ENCODE data around the gene EVI5. TPM values are rescaled to one million over a fixed set of nuclear protein-coding genes. Genes with fewer than 3 reads are reported as not detected.

EVI5 gene
- total RNA-seq, 4 donors from 2014 or later: 37.7 to 59.7 (median 41.7) TPM

- no peak for DNase-seq
- H3K9me3 ChIP-seq: no peaks in the 10 kb centered on the region
- H3K27me3 ChIP-seq: peaks cover 14% of the 10 kb centered on the region
- no peak overlapping the region for H3K4me3 ChIP-seq (replicated peaks in 1 of 3)
- TF ChIP-seq CTCF (IDR thresholded peaks at IDR 0.05) (no peak), POLR2A (IDR thresholded peaks at IDR 0.05) (no peak)
- intact Hi-C loops (cut with DNase I): no loop called here
- WGBS, 2 donors: 78 to 87% methylated on average over 3 of the region's 3 CpGs
- no peak overlapping the region for H3K27ac ChIP-seq
- H3K4me1 ChIP-seq: peaks cover 17 to 31% of the 10 kb centered on the region in 2 donors
- H3K36me3 ChIP-seq: no peaks in the 10 kb centered on the region
These were observed 296.1 kb downstream of the EVI5 start for GRCh38 chr1:92488832-92489231.

GRCh38 chr1:92488416-92488815 lies 296.5 kb downstream of the EVI5 start:
- Histone ChIP-seq H3K4me3 (replicated peaks in 1 of 3) (no peak overlapping the region), H3K27me3 (peaks cover 19% of the 10 kb centered on the region), H3K36me3 (no peaks in the 10 kb centered on the region), H3K27ac (no peak overlapping the region), H3K9me3 (no peaks in the 10 kb centered on the region), H3K4me1 (peaks cover 21 to 35% of the 10 kb centered on the region in 2 donors)
- TF ChIP-seq CTCF (IDR thresholded peaks at IDR 0.05) (no peak), POLR2A (IDR thresholded peaks at IDR 0.05) (no peak)
- no peak for DNase-seq
- 60 to 67% methylated on average over 3 of the region's 3 CpGs for WGBS, 2 donors
- intact Hi-C loops (cut with DNase I): no loop called here

GRCh38 chr1:92487078-92487605 lies 297.8 kb downstream of the EVI5 start:
- DNase-seq: no peak
- intact Hi-C loops (cut with DNase I): no loop called here
- no peak for TF ChIP-seq POLR2A (IDR thresholded peaks at IDR 0.05)
- no peak for TF ChIP-seq CTCF (IDR thresholded peaks at IDR 0.05)
- peak overlapping the region in 1 of 3 donors; percentile 33 for H3K4me3 ChIP-seq (replicated peaks in 1 of 3)
- peaks cover 34 to 48% of the 10 kb centered on the region in 2 donors for H3K4me1 ChIP-seq
- peaks cover 25% of the 10 kb centered on the region for H3K27me3 ChIP-seq
- H3K36me3 ChIP-seq: no peaks in the 10 kb centered on the region
- no peaks in the 10 kb centered on the region for H3K9me3 ChIP-seq
- no peak overlapping the region for H3K27ac ChIP-seq
- 66 to 70% methylated on average over 7 of the region's 7 CpGs for WGBS, 2 donors

GRCh38 chr1:92486251-92487077 lies 298.4 kb downstream of the EVI5 start, which contains the start of gene GFI1:
Gene GFI1, minus strand, starts transcription at chr1:92486925. Its CDS starts 3,438 bp downstream, at chr1:92483487.
- Histone ChIP-seq H3K27ac (no peak within 1 kb of the TSS), H3K4me1 (peaks cover 40 to 55% of the 10 kb centered on the region in 2 donors), H3K36me3 (no peaks in the 10 kb centered on the region), H3K4me3 (replicated peaks in 1 of 3) (peak within 1 kb of the TSS; percentile 8 to 33 (median 25)), H3K9me3 (no peaks in the 10 kb centered on the region), H3K27me3 (peaks cover 25% of the 10 kb centered on the region)
- TF ChIP-seq POLR2A (IDR thresholded peaks at IDR 0.05): no peak
- TF ChIP-seq CTCF (IDR thresholded peaks at IDR 0.05): no peak
- peak in 1 of 2 donors; percentile 7 for DNase-seq
- intact Hi-C loops (cut with DNase I): no loop called here
- WGBS, 2 donors: 2 to 3% methylated on average over 30 to 36 of the region's 77 CpGs

All from thyroid gland (tissue), 4 donors.